HG03280 (cell line): ENCODE data around the gene STAP2.

ENCODE experiments used
- ATAC-seq: cut with Tn5 transposase; IDR thresholded peaks from one replicate; pipeline ENCODE4 v1.9.1; 2021; ENCODE audit warnings: mild to moderate bottlenecking, moderate library complexity; ENCODE audit not compliant: unreplicated experiment

Gene STAP2

GRCh38 chr19:4371247-4372164 is 32.9 kb upstream of the STAP2 start:
- ATAC-seq, result no peak

DNA sequence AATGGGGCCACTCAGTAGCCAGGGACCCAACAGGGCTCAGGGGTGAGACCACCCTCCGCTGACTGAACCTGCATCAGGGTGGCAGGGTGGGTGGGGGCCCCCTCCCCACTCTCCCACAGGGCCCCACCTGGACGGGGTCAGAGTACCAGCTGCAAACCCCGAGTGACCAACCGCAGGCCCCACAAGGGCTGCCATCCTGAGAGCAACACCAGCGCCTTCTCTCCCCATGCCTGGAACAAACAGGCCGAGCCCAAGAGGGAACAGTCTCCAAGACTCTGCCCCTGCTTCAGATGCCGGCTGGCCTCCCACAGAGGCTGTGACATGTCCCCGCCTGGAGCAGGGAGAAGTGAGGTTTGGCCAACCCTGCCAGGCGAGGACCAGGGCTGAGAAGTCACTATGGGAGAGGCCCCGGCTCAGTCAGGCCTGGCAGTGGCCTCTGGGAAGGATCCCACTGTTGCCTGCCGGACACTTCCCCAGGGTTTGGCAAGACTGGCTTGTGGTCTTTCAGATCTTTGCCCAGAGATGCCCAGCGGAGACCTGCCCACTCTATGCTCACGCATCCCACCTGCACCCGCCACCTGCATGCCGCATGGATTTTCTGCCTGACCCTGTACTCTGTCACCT is 31.9 kb upstream of the STAP2 start:
- ATAC-seq, result no peak

DNA sequence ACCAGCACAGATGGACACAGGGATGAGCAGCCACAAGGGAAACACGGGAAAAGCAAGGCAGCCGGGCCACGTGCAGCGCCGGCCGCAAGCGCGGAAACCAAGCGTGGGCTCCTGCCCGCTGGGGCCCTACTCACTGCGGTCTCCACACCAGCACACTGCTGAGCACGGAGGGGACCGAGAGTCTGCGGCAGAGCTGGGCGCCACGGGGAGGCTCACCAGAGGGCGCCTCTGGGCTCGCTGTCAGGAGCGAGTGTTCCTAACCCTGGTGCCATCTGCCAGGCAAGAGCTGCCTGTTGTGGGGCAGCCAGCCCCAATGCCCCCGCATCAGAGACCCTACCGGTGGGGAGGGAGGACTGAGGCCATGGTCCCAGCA is 31.2 kb upstream of the STAP2 start:
- ATAC-seq, result peak; percentile 41

DNA sequence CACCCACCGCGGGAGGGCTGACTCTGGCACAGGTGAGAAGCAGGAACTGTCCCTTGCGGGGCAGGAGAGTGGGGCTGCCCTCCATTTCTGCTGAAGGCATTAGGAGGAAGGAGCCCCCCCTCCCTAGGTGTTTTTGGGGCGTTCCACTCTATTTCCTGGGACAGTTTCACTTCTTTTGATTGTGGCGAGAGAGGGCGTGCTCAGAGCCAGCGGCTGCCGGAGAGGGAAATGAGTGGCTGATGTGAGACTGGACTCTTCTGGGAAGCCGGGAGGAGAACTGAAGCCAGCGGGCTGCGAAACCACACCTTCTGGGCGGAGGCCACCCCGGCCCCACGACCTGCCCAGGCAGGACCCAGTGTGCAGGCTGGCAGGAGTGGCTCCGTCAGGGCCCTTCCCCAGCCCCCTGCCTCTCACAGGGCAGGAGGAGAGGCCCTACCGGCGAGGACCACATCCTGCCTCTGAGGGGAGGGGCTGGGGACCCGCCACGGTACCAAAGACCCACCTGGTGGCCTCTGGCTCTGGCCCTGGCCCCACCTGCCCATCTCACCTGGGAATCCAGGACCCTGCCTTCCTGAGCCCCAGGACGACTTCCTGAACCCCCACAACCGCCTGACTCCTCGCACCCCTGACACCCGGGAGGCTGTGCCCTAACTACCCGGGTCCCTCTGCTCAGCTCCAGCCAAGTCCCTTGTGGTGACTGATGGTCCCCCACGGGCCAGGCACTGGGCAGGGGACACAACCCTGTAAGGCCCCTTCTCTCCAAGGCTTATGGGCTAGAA is 30.7 kb upstream of the STAP2 start:
- ATAC-seq, result peak; percentile 50

DNA sequence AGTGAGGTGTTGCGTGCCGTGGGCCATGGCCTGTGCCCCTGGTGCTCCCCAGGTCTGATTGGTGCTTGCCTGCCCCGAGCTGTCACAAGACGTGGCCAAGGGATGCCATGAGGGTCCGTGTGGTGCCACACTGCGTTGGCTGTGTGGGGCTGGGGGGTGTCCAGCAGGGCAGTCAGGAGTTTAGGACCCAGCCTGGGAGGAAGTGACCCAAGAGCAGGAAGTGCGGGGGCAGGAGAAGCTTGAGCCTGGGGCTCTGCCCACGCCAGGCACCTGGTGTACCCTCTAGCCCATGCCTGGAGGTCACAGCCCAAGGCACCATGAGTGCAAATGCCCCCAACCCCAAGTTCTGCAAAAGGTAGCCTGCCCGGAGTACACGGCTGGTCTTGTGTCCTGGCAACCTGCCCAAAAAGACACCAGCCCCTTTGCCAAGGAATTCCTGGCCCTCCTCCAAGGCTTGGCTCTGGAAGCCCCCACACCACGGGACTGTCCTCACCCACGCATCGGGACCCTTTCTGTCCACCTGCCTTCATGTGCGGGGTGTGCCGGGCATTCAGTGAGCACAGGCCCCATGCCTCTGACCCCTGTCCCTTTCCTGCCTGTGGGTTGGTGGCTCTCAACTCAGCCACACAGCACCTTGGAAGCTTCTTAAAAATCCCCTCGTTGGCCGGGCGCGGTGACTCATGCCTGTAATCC is 29.6 kb upstream of the STAP2 start:
- ATAC-seq, result no peak

- no peak for ATAC-seq
Observed at GRCh38 chr19:4367781-4368127, 29.1 kb upstream of the STAP2 start.

DNA sequence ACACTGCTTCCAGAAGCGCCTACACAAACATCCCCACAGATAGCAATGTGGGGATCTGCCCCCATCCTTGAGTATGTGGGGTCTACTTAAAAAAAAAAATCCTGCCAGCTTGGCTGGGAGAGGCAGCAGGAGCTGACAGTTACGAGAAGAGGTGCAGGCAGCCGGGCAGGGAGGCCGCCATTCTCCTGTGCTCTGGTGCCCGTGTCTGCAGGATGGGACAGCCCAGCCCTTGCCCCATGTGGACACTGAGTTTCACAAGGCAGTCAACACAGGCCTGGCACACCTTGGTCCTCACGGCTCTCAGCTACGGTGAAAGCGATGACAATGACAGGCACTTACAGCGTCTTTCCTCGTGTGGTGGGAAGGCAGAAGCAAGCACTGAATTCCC is 28.7 kb upstream of the STAP2 start:
- ATAC-seq, result no peak

DNA sequence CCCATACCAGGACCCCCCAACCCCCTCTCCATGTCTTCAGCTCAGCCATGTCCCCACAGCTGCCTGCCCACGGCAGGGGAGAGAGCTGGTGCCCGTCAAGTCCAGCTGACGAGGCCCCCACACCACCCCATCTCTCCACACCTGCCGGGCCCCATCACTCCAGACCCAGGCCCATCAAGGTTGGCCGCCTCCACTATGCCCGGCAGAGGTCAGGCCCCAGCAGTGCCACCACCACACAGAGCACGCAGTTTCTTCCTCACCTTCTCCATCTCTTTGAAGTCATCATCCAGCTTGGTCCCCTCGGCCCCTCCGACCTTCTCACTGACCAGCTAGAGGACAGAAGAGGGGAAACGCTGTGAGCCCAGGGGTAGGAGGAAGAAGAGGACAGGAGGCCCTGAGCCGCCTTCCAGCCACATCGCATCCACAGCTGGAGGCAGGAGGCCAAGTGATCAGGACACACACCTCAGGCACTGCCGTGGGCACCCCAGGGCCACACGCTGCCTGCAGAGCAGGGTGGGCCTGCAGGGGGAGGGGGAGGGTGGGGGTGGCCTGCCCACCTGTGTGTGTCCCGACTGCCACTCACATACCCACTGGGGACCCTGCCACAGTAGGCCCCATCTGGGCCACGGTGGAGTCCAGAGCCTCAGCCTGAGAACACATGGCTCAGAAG is 28.2 kb upstream of the STAP2 start:
- ATAC-seq, result no peak

- ATAC-seq, result no peak
Observed at GRCh38 chr19:4365791-4366665, 27.4 kb upstream of the STAP2 start.

DNA sequence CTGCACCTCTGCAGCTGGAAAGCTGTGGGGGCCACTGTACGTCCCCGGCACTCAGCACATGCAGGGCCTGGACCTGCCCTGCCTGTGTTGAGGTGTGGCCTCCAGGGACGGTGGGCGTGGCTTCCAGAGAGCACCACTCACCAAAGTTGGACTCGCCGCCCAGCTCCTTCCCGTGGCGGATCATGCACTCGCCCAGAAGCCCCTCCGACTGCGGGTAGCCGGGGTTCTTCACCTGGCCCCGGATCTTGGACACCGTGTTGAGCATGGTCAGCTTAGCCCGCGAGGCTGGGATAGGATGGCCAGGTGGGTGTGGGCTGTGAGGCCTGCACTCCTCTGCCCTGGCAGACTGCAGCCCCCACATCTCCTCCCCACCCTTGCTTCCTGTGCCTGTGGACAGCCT is 26.7 kb upstream of the STAP2 start:
- ATAC-seq, result no peak

DNA sequence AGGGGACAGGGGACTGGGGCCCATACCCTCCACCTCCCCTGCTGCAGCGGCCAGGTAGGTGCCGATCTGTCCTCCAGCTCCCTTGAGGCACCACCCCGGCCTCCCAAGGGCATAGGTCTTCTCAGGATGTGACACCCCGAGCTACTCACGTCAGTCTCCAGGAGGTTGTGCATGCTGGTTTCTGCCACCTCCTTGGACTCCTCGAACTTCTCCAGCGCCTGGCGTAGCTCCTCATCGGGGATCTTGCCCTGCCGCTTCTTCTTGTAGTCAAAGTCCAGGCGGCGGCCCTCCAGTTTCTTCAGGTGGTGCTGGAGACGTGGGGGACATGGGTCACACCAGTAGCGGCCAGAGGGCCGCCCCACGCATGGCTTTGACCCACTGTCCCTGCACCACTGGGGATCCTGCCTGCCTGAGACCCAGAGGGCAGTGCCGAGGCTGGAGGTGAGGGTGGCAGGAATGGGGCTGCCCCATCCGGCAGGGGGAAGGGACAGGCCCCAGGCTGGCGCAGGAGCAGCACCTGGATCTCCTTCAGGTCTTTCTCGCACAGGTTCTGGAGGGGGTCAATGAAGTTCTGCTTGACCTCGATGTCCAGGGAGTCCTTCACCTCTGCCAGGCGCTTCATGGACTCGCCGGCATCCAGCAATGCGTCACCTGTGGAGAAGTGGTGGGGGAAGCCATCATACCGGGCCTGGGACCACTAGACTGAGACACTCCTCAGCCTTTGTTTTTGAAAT is 25.1 kb upstream of the STAP2 start:
- no peak for ATAC-seq

DNA sequence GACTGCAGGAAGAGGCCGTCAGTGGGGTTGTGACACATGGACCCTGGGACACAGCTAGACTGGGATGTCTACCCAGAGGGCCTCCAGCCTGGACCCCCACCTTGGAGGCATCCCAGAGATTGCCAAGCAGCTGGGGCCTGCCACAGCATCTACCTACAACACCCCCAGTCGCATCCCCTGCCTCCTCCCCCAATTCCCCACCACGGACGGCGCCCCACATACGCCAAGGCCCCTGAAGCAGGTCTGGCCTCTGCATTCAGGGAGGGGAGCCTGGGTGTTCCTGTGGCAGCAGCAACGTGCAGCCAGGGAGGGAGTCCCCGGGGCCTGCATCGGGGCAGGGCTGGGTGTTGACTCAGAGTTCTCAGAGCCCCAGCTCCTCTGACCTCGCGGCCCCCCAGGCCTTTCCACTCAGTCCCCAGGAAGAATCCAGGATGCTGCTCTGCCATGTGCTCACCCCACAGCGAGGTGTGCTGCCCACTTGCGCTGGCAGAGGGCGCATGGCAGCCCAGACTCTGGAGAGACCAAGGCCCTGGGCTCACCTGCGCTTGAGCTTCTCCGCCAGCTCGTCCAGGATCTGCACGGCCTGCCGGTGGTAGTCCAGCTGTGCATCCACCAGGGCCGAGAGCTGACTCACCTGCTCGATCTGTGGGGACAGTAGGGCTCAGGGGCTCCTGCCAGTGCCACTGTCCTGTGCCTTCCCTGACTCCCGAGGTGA is 24.4 kb upstream of the STAP2 start:
- no peak for ATAC-seq

DNA sequence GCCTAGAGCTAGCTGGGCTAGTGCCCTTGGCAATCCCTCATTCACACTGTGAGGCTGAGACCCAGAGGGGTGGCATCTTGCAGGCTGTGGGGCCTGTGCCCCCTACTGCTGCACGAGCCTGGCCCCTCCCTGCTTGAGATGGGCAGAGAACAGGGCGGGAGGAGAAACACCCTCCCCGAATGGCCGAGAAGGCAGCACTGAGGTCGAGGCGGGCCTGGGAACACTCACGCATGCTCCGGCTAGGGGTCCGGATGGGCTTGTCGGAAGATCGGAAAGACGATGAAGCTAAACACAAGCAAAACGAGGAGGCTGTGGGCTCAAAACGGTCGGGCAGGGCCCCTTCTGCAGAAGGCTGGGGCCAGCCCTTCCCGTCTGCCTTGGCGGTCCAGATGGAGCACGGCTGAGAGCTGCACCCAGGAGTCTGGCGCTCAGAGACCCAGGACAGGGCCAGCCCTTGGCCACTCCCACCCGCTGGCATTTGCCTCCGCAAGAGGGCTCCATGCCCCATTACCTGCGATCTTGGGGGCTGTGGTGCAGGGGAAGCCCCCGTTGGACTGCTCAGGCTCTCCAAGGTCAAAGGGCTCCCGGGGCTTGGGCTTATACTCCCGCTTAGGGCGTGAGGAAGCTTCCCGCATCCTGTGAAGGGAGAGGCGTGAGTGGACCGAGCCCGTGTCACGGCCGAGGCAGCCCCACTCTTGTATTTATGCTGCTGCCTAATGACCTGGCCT is 23.6 kb upstream of the STAP2 start:
- ATAC-seq, result no peak

- no peak for ATAC-seq
Observed at GRCh38 chr19:4361152-4362046, 22.8 kb upstream of the STAP2 start.

DNA sequence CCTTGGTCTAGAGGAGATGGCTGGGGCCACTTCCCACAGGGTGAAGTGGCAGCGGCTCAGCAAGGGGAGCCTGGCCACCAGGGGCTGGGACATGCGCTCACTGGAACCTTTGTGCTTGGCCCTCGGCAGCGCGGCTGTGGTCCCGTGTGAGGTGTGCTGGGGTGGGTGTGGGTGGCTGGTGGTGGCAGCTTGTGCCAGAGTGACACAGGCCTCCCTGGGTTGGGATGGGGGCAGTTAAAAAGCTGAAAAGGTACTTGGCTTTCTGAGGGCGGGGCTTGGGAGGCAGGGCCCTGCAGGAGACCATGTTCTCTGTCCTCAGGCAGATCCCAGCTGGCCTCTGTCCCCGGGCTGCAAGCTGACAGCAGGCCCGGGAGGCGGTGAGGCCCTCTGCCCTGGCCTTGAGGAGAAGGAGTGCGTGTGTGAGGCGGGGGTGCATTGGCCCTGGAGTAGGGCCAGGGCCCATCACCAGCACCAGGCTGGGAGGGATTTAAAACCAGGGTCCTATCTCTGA is 22.1 kb upstream of the STAP2 start:
- no peak for ATAC-seq

GRCh38 chr19:4360081-4360569 is 21.5 kb upstream of the STAP2 start:
- ATAC-seq, result no peak
